ENCODE data around the gene SMYD3.
"Not testable (repeated sequence)": the region's sequence is repeated elsewhere in the genome, so short reads cannot be mapped to it uniquely, and the experiment has no call there.

DNA sequence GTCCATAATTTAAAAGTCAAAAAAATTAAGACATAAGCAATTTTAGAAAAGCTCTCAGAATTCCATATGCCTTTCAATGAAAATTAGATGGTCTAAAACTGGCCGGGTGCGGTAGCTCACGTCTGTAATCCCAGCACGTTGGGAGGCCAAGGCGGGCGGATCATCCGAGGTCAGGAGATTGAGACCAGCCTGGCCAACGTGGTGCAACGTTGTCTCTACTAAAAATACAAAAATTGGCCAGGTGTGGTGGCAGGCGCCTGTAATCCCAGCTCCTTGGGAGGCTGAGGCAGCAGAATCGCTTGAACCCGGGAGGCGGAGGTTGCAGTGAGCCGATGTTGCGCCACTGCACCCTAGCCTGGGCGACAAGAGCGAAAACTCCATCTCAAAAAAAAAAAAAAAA lies 183.0 kb downstream of the SMYD3 start:
- TF ChIP-seq, protein P1, sequence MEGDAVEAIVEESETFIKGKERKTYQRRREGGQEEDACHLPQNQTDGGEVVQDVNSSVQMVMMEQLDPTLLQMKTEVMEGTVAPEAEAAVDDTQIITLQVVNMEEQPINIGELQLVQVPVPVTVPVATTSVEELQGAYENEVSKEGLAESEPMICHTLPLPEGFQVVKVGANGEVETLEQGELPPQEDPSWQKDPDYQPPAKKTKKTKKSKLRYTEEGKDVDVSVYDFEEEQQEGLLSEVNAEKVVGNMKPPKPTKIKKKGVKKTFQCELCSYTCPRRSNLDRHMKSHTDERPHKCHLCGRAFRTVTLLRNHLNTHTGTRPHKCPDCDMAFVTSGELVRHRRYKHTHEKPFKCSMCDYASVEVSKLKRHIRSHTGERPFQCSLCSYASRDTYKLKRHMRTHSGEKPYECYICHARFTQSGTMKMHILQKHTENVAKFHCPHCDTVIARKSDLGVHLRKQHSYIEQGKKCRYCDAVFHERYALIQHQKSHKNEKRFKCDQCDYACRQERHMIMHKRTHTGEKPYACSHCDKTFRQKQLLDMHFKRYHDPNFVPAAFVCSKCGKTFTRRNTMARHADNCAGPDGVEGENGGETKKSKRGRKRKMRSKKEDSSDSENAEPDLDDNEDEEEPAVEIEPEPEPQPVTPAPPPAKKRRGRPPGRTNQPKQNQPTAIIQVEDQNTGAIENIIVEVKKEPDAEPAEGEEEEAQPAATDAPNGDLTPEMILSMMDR (conservative IDR thresholded peaks at IDR 0.05): not testable (repeated sequence)
- TF ChIP-seq EZH2 (IDR thresholded peaks at IDR 0.05; ENCODE audit: low read depth): not testable (repeated sequence)
